HG02852 (cell line): ENCODE results near the gene LBH.

Experiments
- ATAC-seq: cut with Tn5 transposase; IDR thresholded peaks from one replicate; pipeline ENCODE4 v1.9.1; 2021; ENCODE audit warnings: mild to moderate bottlenecking, moderate library complexity; ENCODE audit not compliant: unreplicated experiment

LBH gene

DNA sequence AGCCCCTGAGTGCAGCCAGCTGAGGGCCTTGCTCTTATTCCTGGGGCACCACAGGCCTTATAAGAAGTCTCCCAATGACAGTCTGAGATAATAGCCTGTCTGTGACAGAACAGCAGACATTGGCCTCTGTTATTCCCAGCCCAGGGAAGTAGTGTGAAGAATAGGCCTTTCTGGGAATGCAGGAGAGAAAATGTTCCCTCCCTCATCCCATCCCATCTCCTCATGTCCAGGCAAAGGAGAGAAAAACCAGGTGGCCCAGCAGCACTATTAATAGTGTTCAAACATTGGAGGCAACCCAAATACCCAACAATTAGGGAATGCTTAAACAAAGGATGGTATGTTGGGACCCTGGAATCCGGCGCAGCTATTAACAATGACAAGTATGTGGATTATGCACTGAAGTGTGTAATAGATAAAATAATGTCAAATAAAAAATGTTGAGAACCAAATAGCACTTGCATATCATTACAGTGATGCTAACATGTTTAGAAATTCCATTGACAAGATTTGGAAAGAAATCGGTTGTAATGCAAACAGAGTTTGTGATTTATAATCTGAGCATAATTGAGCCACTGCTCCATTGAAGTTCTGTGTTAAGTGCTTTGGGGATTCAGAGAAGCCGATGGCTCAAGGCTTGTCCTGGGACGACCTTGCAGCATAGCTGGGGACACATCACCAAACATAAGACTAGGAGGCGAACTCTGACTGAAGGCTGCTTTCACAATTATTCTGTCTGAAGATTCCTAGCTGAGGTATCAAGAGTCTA is 69.3 kb downstream of the LBH start:
- ATAC-seq: no peak

GRCh38 chr2:30301551-30301950 is 70.2 kb downstream of the LBH start:
- no peak for ATAC-seq

DNA sequence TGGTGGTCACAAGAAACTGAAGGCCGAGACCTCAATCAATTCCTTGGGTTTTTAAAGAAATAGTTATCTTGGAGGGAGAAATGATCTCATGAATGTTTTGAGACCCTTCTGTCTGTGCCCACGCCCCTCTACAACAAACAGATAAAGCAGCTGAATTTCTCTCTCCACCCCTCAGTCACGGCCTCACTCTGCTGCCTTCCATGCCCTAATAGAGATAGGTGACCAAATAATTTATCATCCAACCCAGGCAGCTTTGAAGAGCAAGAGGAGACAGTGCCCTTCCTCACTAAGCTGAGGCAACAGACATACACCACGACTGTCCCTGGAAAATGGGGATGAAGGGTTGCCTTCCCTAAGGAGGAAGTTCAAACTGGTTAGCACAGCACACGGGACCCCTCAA is 71.2 kb downstream of the LBH start:
- no peak for ATAC-seq

- no peak for ATAC-seq
These were observed 71.8 kb downstream of the LBH start for GRCh38 chr2:30303095-30303494.

GRCh38 chr2:30305235-30305634 is 73.9 kb downstream of the LBH start:
- ATAC-seq: no peak

- ATAC-seq: no peak
These were observed 75.2 kb downstream of the LBH start for GRCh38 chr2:30306522-30306921.

- ATAC-seq: no peak
These were observed 76.9 kb downstream of the LBH start for GRCh38 chr2:30308280-30308679.
